Panc1 (cell line): Measurements from ENCODE around the gene FARP1. TPM values are rescaled to one million over a fixed set of nuclear protein-coding genes. Genes with fewer than 3 reads are reported as not detected.

Source experiments
- ATAC-seq: fragments of 200-7000 bp; cut with Tn5 transposase; 2 replicates; pipeline ENCODE4 v1.9.1; 2020; ENCODE audit warnings: mild to moderate bottlenecking, moderate library complexity
- BruUV-seq: library from RNA; stranded (reverse); fragments of 400-500 nt; replicated peaks from 2 replicates; lab custom pipeline; 2021; lab: Mats Ljungman, UMichigan
- CTCF ChIA-PET: fragments of 300-600 bp; sonication (Branson Sonifier 250); formaldehyde crosslinking; loops from one replicate; lab custom pipeline; 2022; ENCODE audit warnings: antibody characterized with exemption; lab: Charles Lee
- POLR2A ChIA-PET: fragments of 300-600 bp; sonication (Branson Sonifier 250); formaldehyde crosslinking; loops from one replicate; lab custom pipeline; 2022; ENCODE audit warnings: antibody characterized with exemption; lab: Charles Lee
- DNase-seq: peaks from one replicate; pipeline ENCODE4 v3.0.0-alpha.2; 2010; ENCODE audit warnings: low read depth, low spot score
- H3K27ac ChIP-seq: 2 replicates; pipeline ENCODE4 v1.5.1; 2011; ENCODE audit warnings: mild to moderate bottlenecking, low read length, inconsistent platforms
- H3K27me3 ChIP-seq: fragments of 200-500 bp; sonication (Bioruptor generic); 2 replicates; pipeline ENCODE4 v1.6.0; 2014; ENCODE audit warnings: low read length, inconsistent platforms; ENCODE audit not compliant: control insufficient read depth, insufficient read depth
- H3K36me3 ChIP-seq: fragments of 200-500 bp; sonication (Bioruptor generic); 2 replicates; pipeline ENCODE4 v1.5.1; 2014; ENCODE audit warnings: inconsistent platforms, mild to moderate bottlenecking, low read length, moderate library complexity; ENCODE audit not compliant: control insufficient read depth, insufficient read depth
- H3K4me1 ChIP-seq: 2 replicates; pipeline ENCODE4 v1.5.1; 2011; ENCODE audit warnings: inconsistent platforms, mild to moderate bottlenecking, low read length, moderate library complexity; ENCODE audit not compliant: control insufficient read depth, insufficient read depth
- H3K4me3 ChIP-seq, 2 experiments: 2 replicates each; pipeline ENCODE4 v1.5.1; 2011 to 2012; ENCODE audit warnings: low read depth in 2 of 2, low read length in 2 of 2, mild to moderate bottlenecking in 2 of 2, inconsistent platforms in 1 of 2, moderate library complexity in 1 of 2
- H3K9me3 ChIP-seq: fragments of 200-500 bp; sonication (Bioruptor generic); 2 replicates; pipeline ENCODE4 v1.5.1; 2014; ENCODE audit warnings: low read depth, mild to moderate bottlenecking, inconsistent platforms, low read length, moderate library complexity; ENCODE audit not compliant: control insufficient read depth, insufficient read depth
- POLR2AphosphoS5 ChIP-seq: IDR thresholded peaks from 2 replicates; pipeline ENCODE4 v1.6.1; 2012; ENCODE audit warnings: mild to moderate bottlenecking, low read depth, low read length, moderate library complexity
- SIN3A ChIP-seq: IDR thresholded peaks from 2 replicates; pipeline ENCODE4 v1.6.1; 2012; ENCODE audit warnings: low read depth, mild to moderate bottlenecking, low read length, moderate library complexity, borderline replicate concordance; ENCODE audit not compliant: insufficient read depth
- TCF7L2 ChIP-seq: IDR thresholded peaks from 2 replicates; pipeline ENCODE4 v1.6.1; 2011; ENCODE audit warnings: mild to moderate bottlenecking, low read depth, low read length, inconsistent platforms
- in situ Hi-C: cut with HindIII; loops from 2 replicates; pipeline ENCODE4 v1.10.0; 2016; ENCODE audit warnings: low sequenced_read_pairs, low pct_unique_long_range_greater_than_20kb
- intact Hi-C: fragments of 100-400 bp; cut with micrococcal nuclease; formaldehyde crosslinking; loops from one replicate; pipeline ENCODE4 v1.10.0; 2022; ENCODE audit not compliant: unreplicated experiment
- total RNA-seq: library from RNA; stranded (reverse); gene quantifications from one replicate; pipeline ENCODE4 v1.2.1, GENCODE V29; 2021; ENCODE audit not compliant: unreplicated experiment
- TF ChIP-seq, protein P1 (sequence below): fragments of 450-650 bp; IDR thresholded peaks from 2 replicates; pipeline ENCODE4 v1.5.1; 2017; ENCODE audit warnings: mild to moderate bottlenecking
- TF ChIP-seq, protein P2 (sequence below), 2 experiments: IDR thresholded peaks; 2 replicates each; pipeline ENCODE4 v1.6.1; 2011 to 2012; ENCODE audit warnings: low read depth in 2 of 2, control low read depth in 1 of 2, low read length in 1 of 2, mild to moderate bottlenecking in 1 of 2, moderate library complexity in 1 of 2; ENCODE audit not compliant: insufficient read depth in 1 of 2

The FARP1 gene
- total RNA-seq, 1 experiment from 2014 or later: 61.9 TPM

DNA sequence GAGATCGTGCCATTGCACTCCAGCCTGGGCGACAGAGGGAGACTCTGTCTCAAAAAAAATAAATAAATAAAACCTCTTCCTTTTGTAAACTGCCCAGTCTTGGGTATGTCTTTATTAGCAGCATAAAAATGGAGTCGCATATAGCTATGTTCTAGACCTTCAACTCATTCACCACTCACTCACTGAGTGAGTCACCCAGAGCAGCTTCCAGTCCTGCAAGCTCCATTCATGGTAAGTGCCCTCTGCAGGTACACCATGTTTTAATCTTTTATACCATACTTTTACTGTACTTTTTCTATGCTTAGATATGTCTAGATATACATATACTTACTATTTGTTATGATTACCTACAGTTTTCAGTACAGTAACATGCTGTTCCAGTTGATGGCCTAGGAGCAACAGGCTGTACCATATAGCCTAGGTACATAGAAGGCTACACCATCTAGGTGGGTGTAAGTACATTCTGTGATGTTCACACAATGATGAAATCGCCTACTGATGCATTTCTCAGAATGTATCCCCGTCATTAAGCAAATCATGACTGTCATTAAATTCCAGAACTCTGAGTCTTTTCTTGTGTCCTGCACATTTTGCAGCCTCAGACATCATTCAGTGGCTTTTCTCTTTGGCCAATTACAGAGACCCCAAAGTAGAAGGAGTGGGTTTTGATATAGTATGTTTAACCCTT lies 13.7 kb upstream of the FARP1 start:
- H3K9me3 ChIP-seq: no peaks in the 10 kb centered on the region
- no TSS peak for BruUV-seq
- H3K36me3 ChIP-seq: no peaks in the 10 kb centered on the region
- ATAC-seq (no peak), DNase-seq (no peak)
- H3K27me3 ChIP-seq: no peaks in the 10 kb centered on the region; the same call in 1 of the 2 replicates
- ChIA-PET CTCF (no interaction called here), POLR2A (no interaction called here)
- in situ Hi-C loops (loop anchor here (25.0 kb wide), 1 partner anchor 283 kb away; no protein-coding TSS in a partner anchor), intact Hi-C loops (no loop called here)
- TF ChIP-seq SIN3A (no peak), TCF7L2 (no peak)
- no peak overlapping the region for H3K27ac ChIP-seq
- H3K4me1 ChIP-seq: no peaks in the 10 kb centered on the region
- H3K4me3 ChIP-seq: no peak overlapping the region

DNA sequence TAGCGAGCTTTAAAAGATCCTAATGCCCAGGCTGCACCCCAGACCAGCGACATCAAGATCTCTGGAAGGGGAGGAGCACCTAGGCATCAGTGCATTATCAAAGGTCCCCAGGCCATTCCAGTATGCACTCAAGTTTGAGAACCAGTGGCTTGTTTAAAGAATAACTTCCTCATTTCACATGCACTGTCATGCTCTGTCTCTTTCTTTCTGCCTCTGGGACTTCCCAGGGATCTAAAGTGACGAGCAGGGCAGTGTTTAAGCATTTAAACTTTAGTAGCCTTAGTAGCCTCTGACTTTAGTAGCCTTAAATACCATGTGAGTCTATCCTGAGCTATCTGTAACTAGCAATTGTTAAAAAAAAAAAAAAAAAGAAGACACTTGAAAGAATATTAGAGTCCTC lies 8.9 kb upstream of the FARP1 start:
- DNase-seq (no peak), ATAC-seq (no peak)
- POLR2A ChIA-PET: no interaction called here
- in situ Hi-C loops (loop anchor here (25.0 kb wide), 1 partner anchor 278 kb away; no protein-coding TSS in a partner anchor), intact Hi-C loops (loop anchor here (10.0 kb wide), 1 partner anchor 291 kb away; no protein-coding TSS in a partner anchor)
- Histone ChIP-seq H3K27me3 (no peaks in the 10 kb centered on the region; the same call in 1 of the 2 replicates), H3K9me3 (no peaks in the 10 kb centered on the region), H3K4me3 (no peak overlapping the region), H3K4me1 (no peaks in the 10 kb centered on the region), H3K27ac (no peak overlapping the region), H3K36me3 (no peaks in the 10 kb centered on the region)
- CTCF ChIA-PET: no interaction called here
- TF ChIP-seq POLR2AphosphoS5 (no peak), TCF7L2 (no peak), SIN3A (no peak)
- BruUV-seq: no TSS peak

DNA sequence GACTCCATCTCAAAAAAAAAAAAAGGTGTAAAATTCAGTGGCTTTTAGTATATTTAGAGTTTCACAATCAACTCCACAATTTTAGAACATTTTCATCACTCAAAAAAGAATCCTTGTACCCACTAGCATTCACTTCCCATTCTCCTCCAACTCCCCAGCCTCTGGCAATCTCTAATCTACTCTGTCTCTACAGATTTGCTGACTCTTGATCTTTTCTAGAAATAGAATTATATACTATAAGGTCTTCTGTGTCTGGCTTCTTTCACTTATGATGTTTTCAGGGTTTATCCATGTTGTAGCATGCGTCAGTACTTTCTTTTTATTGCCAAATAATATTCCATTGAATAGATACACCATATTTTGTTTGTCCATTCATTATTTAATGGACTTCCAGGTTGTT lies 8.0 kb upstream of the FARP1 start:
- Histone ChIP-seq H3K27me3 (no peaks in the 10 kb centered on the region; the same call in 1 of the 2 replicates), H3K4me3 (no peak overlapping the region), H3K9me3 (no peaks in the 10 kb centered on the region), H3K4me1 (no peaks in the 10 kb centered on the region), H3K36me3 (no peaks in the 10 kb centered on the region), H3K27ac (no peak overlapping the region)
- ChIA-PET CTCF (no interaction called here), POLR2A (no interaction called here)
- no peak for DNase-seq
- no peak for ATAC-seq
- in situ Hi-C loops: loop anchor here (25.0 kb wide), 1 partner anchor 277 kb away; no protein-coding TSS in a partner anchor
- TF ChIP-seq TCF7L2: no peak
- TF ChIP-seq SIN3A: no peak
- no peak for TF ChIP-seq POLR2AphosphoS5
- TF ChIP-seq, protein P1, sequence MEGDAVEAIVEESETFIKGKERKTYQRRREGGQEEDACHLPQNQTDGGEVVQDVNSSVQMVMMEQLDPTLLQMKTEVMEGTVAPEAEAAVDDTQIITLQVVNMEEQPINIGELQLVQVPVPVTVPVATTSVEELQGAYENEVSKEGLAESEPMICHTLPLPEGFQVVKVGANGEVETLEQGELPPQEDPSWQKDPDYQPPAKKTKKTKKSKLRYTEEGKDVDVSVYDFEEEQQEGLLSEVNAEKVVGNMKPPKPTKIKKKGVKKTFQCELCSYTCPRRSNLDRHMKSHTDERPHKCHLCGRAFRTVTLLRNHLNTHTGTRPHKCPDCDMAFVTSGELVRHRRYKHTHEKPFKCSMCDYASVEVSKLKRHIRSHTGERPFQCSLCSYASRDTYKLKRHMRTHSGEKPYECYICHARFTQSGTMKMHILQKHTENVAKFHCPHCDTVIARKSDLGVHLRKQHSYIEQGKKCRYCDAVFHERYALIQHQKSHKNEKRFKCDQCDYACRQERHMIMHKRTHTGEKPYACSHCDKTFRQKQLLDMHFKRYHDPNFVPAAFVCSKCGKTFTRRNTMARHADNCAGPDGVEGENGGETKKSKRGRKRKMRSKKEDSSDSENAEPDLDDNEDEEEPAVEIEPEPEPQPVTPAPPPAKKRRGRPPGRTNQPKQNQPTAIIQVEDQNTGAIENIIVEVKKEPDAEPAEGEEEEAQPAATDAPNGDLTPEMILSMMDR: no peak
- TF ChIP-seq, protein P2, sequence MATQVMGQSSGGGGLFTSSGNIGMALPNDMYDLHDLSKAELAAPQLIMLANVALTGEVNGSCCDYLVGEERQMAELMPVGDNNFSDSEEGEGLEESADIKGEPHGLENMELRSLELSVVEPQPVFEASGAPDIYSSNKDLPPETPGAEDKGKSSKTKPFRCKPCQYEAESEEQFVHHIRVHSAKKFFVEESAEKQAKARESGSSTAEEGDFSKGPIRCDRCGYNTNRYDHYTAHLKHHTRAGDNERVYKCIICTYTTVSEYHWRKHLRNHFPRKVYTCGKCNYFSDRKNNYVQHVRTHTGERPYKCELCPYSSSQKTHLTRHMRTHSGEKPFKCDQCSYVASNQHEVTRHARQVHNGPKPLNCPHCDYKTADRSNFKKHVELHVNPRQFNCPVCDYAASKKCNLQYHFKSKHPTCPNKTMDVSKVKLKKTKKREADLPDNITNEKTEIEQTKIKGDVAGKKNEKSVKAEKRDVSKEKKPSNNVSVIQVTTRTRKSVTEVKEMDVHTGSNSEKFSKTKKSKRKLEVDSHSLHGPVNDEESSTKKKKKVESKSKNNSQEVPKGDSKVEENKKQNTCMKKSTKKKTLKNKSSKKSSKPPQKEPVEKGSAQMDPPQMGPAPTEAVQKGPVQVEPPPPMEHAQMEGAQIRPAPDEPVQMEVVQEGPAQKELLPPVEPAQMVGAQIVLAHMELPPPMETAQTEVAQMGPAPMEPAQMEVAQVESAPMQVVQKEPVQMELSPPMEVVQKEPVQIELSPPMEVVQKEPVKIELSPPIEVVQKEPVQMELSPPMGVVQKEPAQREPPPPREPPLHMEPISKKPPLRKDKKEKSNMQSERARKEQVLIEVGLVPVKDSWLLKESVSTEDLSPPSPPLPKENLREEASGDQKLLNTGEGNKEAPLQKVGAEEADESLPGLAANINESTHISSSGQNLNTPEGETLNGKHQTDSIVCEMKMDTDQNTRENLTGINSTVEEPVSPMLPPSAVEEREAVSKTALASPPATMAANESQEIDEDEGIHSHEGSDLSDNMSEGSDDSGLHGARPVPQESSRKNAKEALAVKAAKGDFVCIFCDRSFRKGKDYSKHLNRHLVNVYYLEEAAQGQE (IDR thresholded peaks at IDR 0.05; ENCODE audit: insufficient read depth in 1 of 2, low read depth in 2 of 2, low read length in 1 of 2): no peak
- no TSS peak for BruUV-seq
- intact Hi-C loops: loop anchor here (10.0 kb wide), 1 partner anchor 290 kb away; no protein-coding TSS in a partner anchor
